ENCODE measurements around the gene TBC1D22A. TPM values are rescaled to one million over a fixed set of nuclear protein-coding genes. Genes with fewer than 3 reads are reported as not detected.
A peak's percentile ranks its signal among the peaks of the same experiment; 100 is the strongest.

The TBC1D22A gene
- total RNA-seq, 1 donor from 2014 or later = 12.5 TPM

GRCh38 chr22:46737105-46737975, 25.1 kb upstream of the TBC1D22A start:
- DNase-seq (ENCODE audit: low read depth in 2 of 2) = peak in 1 of 2 donors; percentile 48

GRCh38 chr22:46737976-46738646, 24.3 kb upstream of the TBC1D22A start, which contains the start of gene CERK:
Gene CERK (minus strand): TSS chr22:46738252. CDS start chr22:46738148, 104 bp downstream.
- peak in 1 of 2 donors; percentile 79 for DNase-seq (ENCODE audit: low read depth in 2 of 2)

GRCh38 chr22:46738647-46739093, 23.8 kb upstream of the TBC1D22A start:
- peak in 1 of 2 donors; percentile 37 for DNase-seq (ENCODE audit: low read depth in 2 of 2)

GRCh38 chr22:46739094-46739870, 23.2 kb upstream of the TBC1D22A start:
- DNase-seq (ENCODE audit: low read depth in 2 of 2) = no peak

- DNase-seq (ENCODE audit: low read depth in 2 of 2) = no peak
Measured at GRCh38 chr22:46740910-46741780, 21.3 kb upstream of the TBC1D22A start.

GRCh38 chr22:46741974-46742519, 20.4 kb upstream of the TBC1D22A start:
- no peak for DNase-seq (ENCODE audit: low read depth in 2 of 2)

- no peak for DNase-seq (ENCODE audit: low read depth in 2 of 2)
Measured at GRCh38 chr22:46742576-46743221, 19.8 kb upstream of the TBC1D22A start.

- DNase-seq (ENCODE audit: low read depth in 2 of 2) = no peak
Measured at GRCh38 chr22:46744581-46744980, 17.9 kb upstream of the TBC1D22A start.

GRCh38 chr22:46746192-46746591, 16.3 kb upstream of the TBC1D22A start:
- no peak for DNase-seq (ENCODE audit: low read depth in 2 of 2)

- DNase-seq (ENCODE audit: low read depth in 2 of 2) = no peak
Measured at GRCh38 chr22:46746620-46747019, 15.8 kb upstream of the TBC1D22A start.

- DNase-seq (ENCODE audit: low read depth in 2 of 2) = no peak
Measured at GRCh38 chr22:46747646-46748045, 14.8 kb upstream of the TBC1D22A start.

- DNase-seq (ENCODE audit: low read depth in 2 of 2) = no peak
Measured at GRCh38 chr22:46748206-46748907, 14.1 kb upstream of the TBC1D22A start.

GRCh38 chr22:46748908-46749675, 13.4 kb upstream of the TBC1D22A start:
- DNase-seq (ENCODE audit: low read depth in 2 of 2) = peak in 1 of 2 donors; percentile 89

GRCh38 chr22:46749682-46750529, 12.5 kb upstream of the TBC1D22A start:
- peak in 1 of 2 donors; percentile 60 for DNase-seq (ENCODE audit: low read depth in 2 of 2)

GRCh38 chr22:46750530-46750800, 12.0 kb upstream of the TBC1D22A start:
- no peak for DNase-seq (ENCODE audit: low read depth in 2 of 2)

GRCh38 chr22:46750863-46751443, 11.5 kb upstream of the TBC1D22A start:
- DNase-seq (ENCODE audit: low read depth in 2 of 2) = no peak

- no peak for DNase-seq (ENCODE audit: low read depth in 2 of 2)
Measured at GRCh38 chr22:46752286-46752987, 10.0 kb upstream of the TBC1D22A start.

All from dermis microvascular lymphatic vessel endothelial cell (primary cell).